ENCODE data around the gene OTOGL. TPM values are rescaled to one million over a fixed set of nuclear protein-coding genes. Genes with fewer than 3 reads are reported as not detected.

Gene OTOGL
- total RNA-seq, 1 donor from 2014 or later: 0.12 TPM

DNA sequence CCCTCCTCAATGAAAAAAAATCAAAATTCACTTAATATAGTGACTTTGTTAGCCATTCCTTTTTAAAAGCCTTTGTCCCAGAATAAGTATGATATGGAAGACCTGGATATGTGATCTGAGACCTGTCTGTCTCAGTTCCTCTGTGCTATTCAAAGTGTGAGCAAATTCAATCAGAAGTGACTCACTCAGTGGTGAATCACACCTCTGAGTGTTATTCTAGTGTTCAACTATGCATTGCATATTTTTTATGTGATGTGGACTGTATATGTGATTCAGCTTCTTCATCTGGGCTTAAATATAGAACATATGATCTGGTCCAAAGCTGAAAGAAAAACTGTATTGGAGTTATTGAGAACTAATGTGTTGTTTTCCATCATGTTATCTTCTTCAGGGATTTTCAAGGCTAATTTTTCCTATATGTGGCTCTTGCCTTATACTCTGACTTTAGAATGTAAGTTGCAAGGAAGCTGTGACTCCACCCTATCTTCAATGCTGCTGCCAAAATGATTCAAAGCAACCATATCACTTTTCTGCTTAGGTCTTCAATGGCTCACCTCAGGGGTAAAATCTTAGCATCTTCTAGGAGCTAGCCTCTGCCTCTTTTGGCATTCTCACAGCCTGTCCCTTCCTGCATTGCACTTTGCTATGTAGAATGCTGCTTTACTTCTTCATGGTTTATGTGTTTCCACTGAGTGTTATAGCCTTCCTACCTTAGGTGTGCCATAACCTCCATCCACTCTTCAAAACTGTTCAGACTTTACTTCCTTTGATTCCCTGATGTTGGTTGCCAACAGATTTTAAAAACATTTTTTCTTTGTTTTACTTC is 169.8 kb downstream of the OTOGL start:
- Mint-ChIP-seq H3K27ac (ENCODE audit: unreplicated experiment) (no peak overlapping the region), H3K9me3 (no peaks in the 10 kb centered on the region), H3K4me3 (no peak overlapping the region), H3K36me3 (ENCODE audit: low read depth) (no peaks in the 10 kb centered on the region), H3K4me1 (peaks cover 4% of the 10 kb centered on the region), H3K27me3 (ENCODE audit: low read depth) (no peaks in the 10 kb centered on the region)
- TF ChIP-seq, protein P1, sequence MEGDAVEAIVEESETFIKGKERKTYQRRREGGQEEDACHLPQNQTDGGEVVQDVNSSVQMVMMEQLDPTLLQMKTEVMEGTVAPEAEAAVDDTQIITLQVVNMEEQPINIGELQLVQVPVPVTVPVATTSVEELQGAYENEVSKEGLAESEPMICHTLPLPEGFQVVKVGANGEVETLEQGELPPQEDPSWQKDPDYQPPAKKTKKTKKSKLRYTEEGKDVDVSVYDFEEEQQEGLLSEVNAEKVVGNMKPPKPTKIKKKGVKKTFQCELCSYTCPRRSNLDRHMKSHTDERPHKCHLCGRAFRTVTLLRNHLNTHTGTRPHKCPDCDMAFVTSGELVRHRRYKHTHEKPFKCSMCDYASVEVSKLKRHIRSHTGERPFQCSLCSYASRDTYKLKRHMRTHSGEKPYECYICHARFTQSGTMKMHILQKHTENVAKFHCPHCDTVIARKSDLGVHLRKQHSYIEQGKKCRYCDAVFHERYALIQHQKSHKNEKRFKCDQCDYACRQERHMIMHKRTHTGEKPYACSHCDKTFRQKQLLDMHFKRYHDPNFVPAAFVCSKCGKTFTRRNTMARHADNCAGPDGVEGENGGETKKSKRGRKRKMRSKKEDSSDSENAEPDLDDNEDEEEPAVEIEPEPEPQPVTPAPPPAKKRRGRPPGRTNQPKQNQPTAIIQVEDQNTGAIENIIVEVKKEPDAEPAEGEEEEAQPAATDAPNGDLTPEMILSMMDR (conservative IDR thresholded peaks at IDR 0.05): no peak
- DNase-seq (ENCODE audit: low read depth, low spot score): no peak

DNA sequence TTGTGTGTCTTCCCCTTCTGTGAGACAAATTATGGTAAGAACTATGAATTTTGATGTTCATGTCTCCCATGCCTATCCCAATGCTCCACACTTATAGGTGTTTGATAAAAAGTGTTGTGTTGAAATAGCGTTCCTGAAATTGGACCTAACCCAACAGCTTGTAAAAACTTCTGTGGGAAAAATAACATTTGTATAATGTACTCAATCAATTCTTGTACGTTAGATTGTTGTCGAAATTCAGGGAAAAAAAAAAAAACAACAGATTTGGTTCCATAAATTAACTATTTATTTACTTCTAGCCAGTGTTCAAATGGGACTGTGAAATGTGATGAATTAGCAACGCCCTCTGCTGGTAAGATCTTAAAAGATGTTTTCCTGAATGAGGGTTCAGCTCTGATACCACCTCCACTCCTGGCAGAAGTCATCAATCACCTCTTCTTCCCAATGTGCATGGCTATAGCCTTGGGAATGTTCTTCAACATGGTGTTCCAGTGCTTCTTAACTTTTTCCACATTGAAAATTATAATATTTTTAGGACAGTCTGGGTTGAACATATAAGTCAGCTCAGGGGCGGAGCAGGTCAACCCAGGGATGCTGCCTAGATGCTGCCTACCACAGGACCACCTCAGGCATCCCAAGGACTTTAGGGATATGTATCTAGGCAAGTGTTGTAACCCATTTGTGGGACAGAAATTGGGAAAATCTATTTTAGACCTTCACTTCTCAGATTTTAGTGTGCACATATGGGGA is 170.6 kb downstream of the OTOGL start:
- H3K27ac Mint-ChIP-seq (ENCODE audit: unreplicated experiment): no peak overlapping the region
- no peaks in the 10 kb centered on the region for H3K36me3 Mint-ChIP-seq (ENCODE audit: low read depth)
- peaks cover 4% of the 10 kb centered on the region for H3K4me1 Mint-ChIP-seq
- TF ChIP-seq, protein P1 (conservative IDR thresholded peaks at IDR 0.05): peak; percentile 84
- DNase-seq (ENCODE audit: low read depth, low spot score): peak; percentile 14
- H3K4me3 Mint-ChIP-seq: no peak overlapping the region
- no peaks in the 10 kb centered on the region for H3K27me3 Mint-ChIP-seq (ENCODE audit: low read depth)
- H3K9me3 Mint-ChIP-seq: no peaks in the 10 kb centered on the region

DNA sequence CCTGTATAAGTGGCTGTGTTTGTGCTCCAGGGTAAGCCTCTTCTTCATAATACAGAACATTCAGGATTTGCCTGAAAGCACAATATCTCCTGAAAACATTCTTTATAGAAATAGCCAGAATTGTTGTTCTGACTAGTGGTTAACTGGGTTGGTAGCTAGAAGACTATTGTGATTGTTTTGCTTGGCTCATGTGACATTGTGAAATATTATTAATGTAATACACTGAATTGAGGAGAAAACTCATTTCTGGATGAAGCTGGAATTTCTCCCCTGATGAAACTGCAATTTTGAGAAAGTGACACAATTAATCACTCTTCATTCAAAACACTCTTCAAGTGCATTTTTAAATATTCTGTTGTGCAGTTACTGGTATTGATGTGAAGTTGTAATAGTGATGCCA is 172.4 kb downstream of the OTOGL start:
- H3K27me3 Mint-ChIP-seq (ENCODE audit: low read depth): no peaks in the 10 kb centered on the region
- TF ChIP-seq, protein P1 (conservative IDR thresholded peaks at IDR 0.05): no peak

DNA sequence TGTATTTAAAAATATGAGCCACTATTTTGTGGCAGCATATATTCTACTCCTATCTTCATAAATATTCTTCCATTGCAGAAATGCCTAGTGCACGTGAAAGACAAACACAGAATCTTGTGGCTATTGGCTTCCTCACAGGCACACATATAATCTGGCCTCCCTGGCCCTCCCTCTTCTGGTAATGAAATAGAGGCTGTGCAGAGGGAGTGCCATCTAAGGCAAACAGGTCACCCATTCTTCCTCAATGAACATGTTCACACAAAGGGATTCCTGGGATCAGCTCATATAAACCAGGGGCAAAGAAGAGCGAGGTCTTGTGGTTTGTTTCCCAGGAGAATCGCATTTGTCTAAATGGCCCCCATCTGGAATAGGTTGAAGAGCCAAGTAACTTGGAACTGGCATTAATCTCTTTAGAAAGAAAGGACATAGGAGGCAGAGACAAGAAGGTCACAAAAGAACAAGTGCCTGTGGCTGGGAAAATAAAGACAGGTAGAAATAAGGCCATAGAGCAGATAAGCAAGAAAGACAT is 173.1 kb downstream of the OTOGL start:
- Mint-ChIP-seq H3K9me3 (no peaks in the 10 kb centered on the region), H3K27me3 (ENCODE audit: low read depth) (no peaks in the 10 kb centered on the region), H3K4me3 (no peak overlapping the region), H3K4me1 (peaks cover 4% of the 10 kb centered on the region), H3K36me3 (ENCODE audit: low read depth) (no peaks in the 10 kb centered on the region), H3K27ac (ENCODE audit: unreplicated experiment) (no peak overlapping the region)
- DNase-seq (ENCODE audit: low read depth, low spot score): no peak
- TF ChIP-seq, protein P1 (conservative IDR thresholded peaks at IDR 0.05): no peak

More for the DNA sequence above, 172.4 kb downstream of the OTOGL start:
- H3K9me3 Mint-ChIP-seq: no peaks in the 10 kb centered on the region
- no peak overlapping the region for H3K27ac Mint-ChIP-seq (ENCODE audit: unreplicated experiment)
- no peak overlapping the region for H3K4me3 Mint-ChIP-seq
- no peak for DNase-seq (ENCODE audit: low read depth, low spot score)
- no peaks in the 10 kb centered on the region for H3K36me3 Mint-ChIP-seq (ENCODE audit: low read depth)
- H3K4me1 Mint-ChIP-seq: peaks cover 4% of the 10 kb centered on the region

DNA sequence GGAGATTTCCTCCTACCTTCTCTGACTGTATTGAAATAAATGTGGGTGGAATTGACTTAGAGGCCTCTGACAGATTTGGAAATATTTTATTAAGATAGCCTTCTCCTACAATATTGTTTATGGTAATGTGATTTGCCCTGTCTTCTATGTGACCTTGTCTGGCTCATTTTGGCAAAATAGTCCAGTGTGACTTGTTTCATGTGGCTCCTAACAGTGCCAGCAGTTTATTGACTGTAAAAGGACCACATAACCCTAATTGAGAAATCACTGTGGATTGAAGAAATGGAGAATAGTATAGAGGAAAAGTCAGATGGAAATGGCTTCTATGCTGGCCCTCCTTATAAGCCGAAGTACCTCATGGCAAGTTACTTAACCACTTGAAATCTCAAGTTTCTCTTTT is 173.8 kb downstream of the OTOGL start:
- H3K4me3 Mint-ChIP-seq: no peak overlapping the region
- H3K4me1 Mint-ChIP-seq: peaks cover 4% of the 10 kb centered on the region
- no peaks in the 10 kb centered on the region for H3K27me3 Mint-ChIP-seq (ENCODE audit: low read depth)
- H3K36me3 Mint-ChIP-seq (ENCODE audit: low read depth): no peaks in the 10 kb centered on the region
- no peak overlapping the region for H3K27ac Mint-ChIP-seq (ENCODE audit: unreplicated experiment)
- TF ChIP-seq, protein P1 (conservative IDR thresholded peaks at IDR 0.05): no peak
- no peak for DNase-seq (ENCODE audit: low read depth, low spot score)
- no peaks in the 10 kb centered on the region for H3K9me3 Mint-ChIP-seq
